NCI-H526 treated with DMSO at 0.1 percent for 48 hours (cell line): ENCODE measurements around the gene CHPT1.
"Not testable (repeated sequence)": the region's sequence is repeated elsewhere in the genome, so short reads cannot be mapped to it uniquely, and the experiment has no call there.

Experiments used
- DNase-seq: peaks from one replicate; lab custom pipeline; 2025; lab: John Stamatoyannopoulos, UW

Gene CHPT1

GRCh38 chr12:101722392-101722791 lies 25.0 kb downstream of the CHPT1 start:
- DNase-seq = no peak

GRCh38 chr12:101727098-101727497 lies 29.7 kb downstream of the CHPT1 start:
- no peak for DNase-seq

- no peak for DNase-seq
Measured at GRCh38 chr12:101729842-101730241, 32.4 kb downstream of the CHPT1 start.

GRCh38 chr12:101732318-101732717 lies 34.9 kb downstream of the CHPT1 start:
- no peak for DNase-seq

- no peak for DNase-seq
Measured at GRCh38 chr12:101733166-101733565, 35.7 kb downstream of the CHPT1 start.

GRCh38 chr12:101734482-101734881 lies 37.0 kb downstream of the CHPT1 start:
- DNase-seq = not testable (repeated sequence)

GRCh38 chr12:101737476-101737875 lies 40.0 kb downstream of the CHPT1 start:
- no peak for DNase-seq

GRCh38 chr12:101738920-101739665 lies 41.7 kb downstream of the CHPT1 start, which contains the start of gene SYCP3:
Gene SYCP3, minus strand, starts transcription at chr12:101739462. Its CDS starts 1,527 bp downstream, at chr12:101737935.
- no peak for DNase-seq

- no peak for DNase-seq
Measured at GRCh38 chr12:101740566-101740965, 43.1 kb downstream of the CHPT1 start.

GRCh38 chr12:101740980-101741379 lies 43.5 kb downstream of the CHPT1 start:
- DNase-seq = no peak

GRCh38 chr12:101743242-101743641 lies 45.8 kb downstream of the CHPT1 start:
- DNase-seq = no peak

GRCh38 chr12:101743724-101744472 lies 46.5 kb downstream of the CHPT1 start:
- DNase-seq = no peak

- DNase-seq = no peak
Measured at GRCh38 chr12:101745481-101745880, 48.0 kb downstream of the CHPT1 start.

- DNase-seq = no peak
Measured at GRCh38 chr12:101746196-101746595, 48.8 kb downstream of the CHPT1 start.

- DNase-seq = no peak
Measured at GRCh38 chr12:101746661-101747060, 49.2 kb downstream of the CHPT1 start.

GRCh38 chr12:101747697-101748096 lies 50.3 kb downstream of the CHPT1 start:
- DNase-seq = no peak

GRCh38 chr12:101748907-101749306 lies 51.5 kb downstream of the CHPT1 start:
- no peak for DNase-seq

GRCh38 chr12:101749657-101750056 lies 52.2 kb downstream of the CHPT1 start:
- DNase-seq = no peak

- DNase-seq = no peak
Measured at GRCh38 chr12:101750152-101750551, 52.7 kb downstream of the CHPT1 start.

- peak; percentile 7 for DNase-seq
Measured at GRCh38 chr12:101759396-101760047, 62.1 kb downstream of the CHPT1 start.

GRCh38 chr12:101761350-101761749 lies 63.9 kb downstream of the CHPT1 start:
- no peak for DNase-seq

GRCh38 chr12:101761781-101762180 lies 64.3 kb downstream of the CHPT1 start:
- DNase-seq = no peak
